Fibroblast of villous mesenchyme (primary cell): ENCODE data around the gene TBC1D10B. TPM values are rescaled to one million over a fixed set of nuclear protein-coding genes. Genes with fewer than 3 reads are reported as not detected.

ENCODE experiments used
- DNase-seq: peaks from one replicate; pipeline ENCODE4 v3.0.0-alpha.2; 2010; ENCODE audit warnings: low read depth
- H3K4me3 ChIP-seq: 2 replicates; pipeline ENCODE4 v1.5.1; 2011; ENCODE audit warnings: low read depth, mild to moderate bottlenecking, low read length
- total RNA-seq: library from RNA; depleted of rRNA; stranded (reverse); fragments of >200 nt; gene quantifications from 2 replicates; pipeline ENCODE4 v1.2.3, GENCODE V29; 2012
- TF ChIP-seq, protein P1 (sequence below): IDR thresholded peaks from 2 replicates; pipeline ENCODE4 v1.5.1; 2012; ENCODE audit warnings: low read depth, mild to moderate bottlenecking, low read length; ENCODE audit not compliant: insufficient read depth

The TBC1D10B gene
- total RNA-seq, 1 donor, result 37.1 TPM

DNA sequence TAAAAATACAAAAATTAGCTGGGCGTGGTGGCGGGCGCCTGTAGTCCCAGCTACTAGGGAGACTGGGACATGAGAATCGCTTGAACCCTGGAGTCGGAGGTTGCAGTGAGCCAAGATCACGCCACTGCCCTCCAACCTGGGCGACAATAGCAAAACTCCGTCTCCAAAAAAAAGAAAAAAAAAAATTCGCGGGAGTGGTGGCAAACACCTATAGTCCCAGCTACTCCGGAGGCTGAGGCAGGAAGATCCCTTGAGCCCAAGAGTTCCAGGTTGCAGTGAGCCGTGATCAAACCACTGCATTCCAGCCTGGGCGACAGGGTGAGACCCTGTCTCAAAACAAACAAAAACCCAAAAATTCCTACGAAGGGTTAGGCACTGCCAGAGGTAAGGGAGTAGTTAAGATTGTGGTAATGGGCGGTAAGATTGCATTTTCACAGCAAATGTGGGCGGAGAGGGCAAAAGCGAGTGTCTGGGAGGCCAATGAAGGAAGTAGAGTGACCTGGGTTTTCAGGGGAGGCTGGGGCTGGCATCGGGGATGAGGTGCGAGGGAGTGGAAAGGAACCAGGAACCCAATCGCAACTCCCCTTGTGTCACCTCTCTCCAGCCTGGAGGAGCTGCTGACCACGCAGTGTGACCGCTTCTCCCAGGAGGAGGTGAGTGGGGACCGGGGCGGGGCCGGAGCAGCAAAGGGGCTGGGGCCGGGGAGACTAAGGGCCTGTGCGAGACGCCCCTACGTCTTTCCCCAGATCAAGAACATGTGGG lies 6.9 kb upstream of the TBC1D10B start:
- peak overlapping the region; percentile 54 for H3K4me3 ChIP-seq
- TF ChIP-seq, protein P1, sequence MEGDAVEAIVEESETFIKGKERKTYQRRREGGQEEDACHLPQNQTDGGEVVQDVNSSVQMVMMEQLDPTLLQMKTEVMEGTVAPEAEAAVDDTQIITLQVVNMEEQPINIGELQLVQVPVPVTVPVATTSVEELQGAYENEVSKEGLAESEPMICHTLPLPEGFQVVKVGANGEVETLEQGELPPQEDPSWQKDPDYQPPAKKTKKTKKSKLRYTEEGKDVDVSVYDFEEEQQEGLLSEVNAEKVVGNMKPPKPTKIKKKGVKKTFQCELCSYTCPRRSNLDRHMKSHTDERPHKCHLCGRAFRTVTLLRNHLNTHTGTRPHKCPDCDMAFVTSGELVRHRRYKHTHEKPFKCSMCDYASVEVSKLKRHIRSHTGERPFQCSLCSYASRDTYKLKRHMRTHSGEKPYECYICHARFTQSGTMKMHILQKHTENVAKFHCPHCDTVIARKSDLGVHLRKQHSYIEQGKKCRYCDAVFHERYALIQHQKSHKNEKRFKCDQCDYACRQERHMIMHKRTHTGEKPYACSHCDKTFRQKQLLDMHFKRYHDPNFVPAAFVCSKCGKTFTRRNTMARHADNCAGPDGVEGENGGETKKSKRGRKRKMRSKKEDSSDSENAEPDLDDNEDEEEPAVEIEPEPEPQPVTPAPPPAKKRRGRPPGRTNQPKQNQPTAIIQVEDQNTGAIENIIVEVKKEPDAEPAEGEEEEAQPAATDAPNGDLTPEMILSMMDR, result no peak
- DNase-seq, result no peak

GRCh38 chr16:30376461-30376902 lies 6.2 kb upstream of the TBC1D10B start:
- no peak overlapping the region for H3K4me3 ChIP-seq
- TF ChIP-seq, protein P1, result no peak
- no peak for DNase-seq

GRCh38 chr16:30375864-30376263 lies 5.6 kb upstream of the TBC1D10B start:
- DNase-seq, result no peak
- TF ChIP-seq, protein P1, result no peak
- no peak overlapping the region for H3K4me3 ChIP-seq

DNA sequence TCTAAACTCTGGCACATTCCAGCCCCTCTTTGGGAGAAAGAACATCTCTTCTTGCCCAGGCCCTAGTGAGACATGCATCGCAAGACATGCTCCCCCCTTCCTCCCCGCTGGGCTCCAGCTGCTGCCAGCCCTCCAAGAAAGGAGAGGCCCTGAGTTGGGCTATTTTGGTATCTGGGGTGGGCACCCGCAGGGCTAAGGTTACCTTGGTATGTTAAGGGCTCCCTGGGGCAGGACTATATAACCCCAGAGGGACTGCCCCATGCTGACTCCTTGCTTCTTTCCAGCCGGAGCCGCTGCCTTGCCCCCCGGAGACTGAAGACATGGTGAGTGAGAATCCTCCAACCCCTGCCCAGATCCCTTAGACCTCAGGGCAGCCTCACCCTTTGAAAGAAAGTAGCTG lies 4.2 kb upstream of the TBC1D10B start, which contains the start of gene MYL11:
MYL11 (plus strand) TSS at position 265 of the 400 bp plus-strand sequence; CDS start at position 321, 56 bp downstream.
- H3K4me3 ChIP-seq, result no peak within 1 kb of the TSS
- TF ChIP-seq, protein P1, result no peak
- no peak for DNase-seq

GRCh38 chr16:30372725-30373124 lies 2.4 kb upstream of the TBC1D10B start:
- H3K4me3 ChIP-seq, result no peak overlapping the region
- no peak for DNase-seq
- TF ChIP-seq, protein P1, result no peak

DNA sequence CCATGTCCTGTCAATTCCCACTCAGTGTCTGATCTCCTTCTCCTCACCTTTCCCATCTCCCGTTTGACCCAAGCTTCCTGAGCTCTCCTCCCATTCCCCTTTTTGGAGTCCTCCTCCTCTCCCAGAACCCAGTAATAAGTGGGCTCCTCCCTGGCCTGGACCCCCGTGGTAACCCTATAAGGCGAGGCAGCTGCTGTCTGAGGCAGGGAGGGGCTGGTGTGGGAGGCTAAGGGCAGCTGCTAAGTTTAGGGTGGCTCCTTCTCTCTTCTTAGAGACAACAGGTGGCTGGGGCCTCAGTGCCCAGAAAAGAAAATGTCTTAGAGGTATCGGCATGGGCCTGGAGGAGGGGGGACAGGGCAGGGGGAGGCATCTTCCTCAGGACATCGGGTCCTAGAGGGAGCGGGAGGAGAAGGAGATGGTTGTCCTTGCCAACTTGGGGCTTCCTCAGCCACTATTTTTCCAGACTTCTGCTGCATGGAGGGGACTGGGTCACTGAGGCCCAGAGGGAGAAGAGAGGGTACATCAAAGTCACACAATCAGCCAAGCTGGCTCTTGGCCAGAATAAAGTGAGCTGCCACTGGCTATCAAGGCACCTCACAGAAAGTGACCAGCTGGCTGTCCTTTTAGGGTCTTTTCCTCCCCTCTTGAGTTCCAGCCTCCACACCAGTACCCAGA lies 1.9 kb upstream of the TBC1D10B start:
- no peak overlapping the region for H3K4me3 ChIP-seq
- no peak for DNase-seq
- TF ChIP-seq, protein P1, result no peak
